Loucy (cell line): ENCODE measurements around the gene KCNK1.

Source experiments
- H2AFZ ChIP-seq: fragments of 200-600 bp; sonication (generic); 2 replicates; pipeline ENCODE4 v1.6.0; 2016; ENCODE audit warnings: antibody characterized with exemption, mild to moderate bottlenecking, low read length, moderate library complexity
- H3F3A ChIP-seq: fragments of 200-600 bp; 2 replicates; pipeline ENCODE4 v1.6.0; 2016; ENCODE audit warnings: antibody characterized with exemption, low read depth, mild to moderate bottlenecking
- H3K27me3 ChIP-seq: fragments of 200-600 bp; sonication (generic); 2 replicates; pipeline ENCODE4 v1.6.1; 2014; ENCODE audit warnings: low read length, mild to moderate bottlenecking; ENCODE audit not compliant: insufficient read depth, poor library complexity, severe bottlenecking
- H3K36me3 ChIP-seq: fragments of 200-600 bp; sonication (generic); 2 replicates; pipeline ENCODE4 v1.6.1; 2016; ENCODE audit warnings: low read length; ENCODE audit not compliant: insufficient read depth
- H3K4me1 ChIP-seq: fragments of 200-600 bp; sonication (generic); 2 replicates; pipeline ENCODE4 v1.5.1; 2014; ENCODE audit warnings: low read length, mild to moderate bottlenecking; ENCODE audit not compliant: insufficient read depth, poor library complexity, severe bottlenecking
- H3K4me2 ChIP-seq: fragments of 200-600 bp; sonication (generic); 2 replicates; pipeline ENCODE4 v1.6.0; 2014; ENCODE audit warnings: antibody characterized with exemption, low read length, low read depth, mild to moderate bottlenecking; ENCODE audit not compliant: poor library complexity, severe bottlenecking
- H3K4me3 ChIP-seq: fragments of 200-600 bp; sonication (generic); 2 replicates; pipeline ENCODE4 v1.5.1; 2014; ENCODE audit warnings: low read length, mild to moderate bottlenecking, mixed read lengths; ENCODE audit not compliant: poor library complexity, severe bottlenecking
- H3K79me2 ChIP-seq: fragments of 200-600 bp; sonication (generic); 2 replicates; pipeline ENCODE4 v1.6.1; 2014; ENCODE audit warnings: low read length; ENCODE audit not compliant: insufficient read depth
- H3K9ac ChIP-seq: fragments of 200-600 bp; sonication (generic); 2 replicates; pipeline ENCODE4 v1.6.0; 2014; ENCODE audit warnings: mild to moderate bottlenecking, low read depth, low read length, moderate library complexity; ENCODE audit not compliant: poor library complexity, severe bottlenecking
- H3K9me2 ChIP-seq: fragments of 200-600 bp; sonication (generic); replicated peaks from 2 replicates; pipeline ENCODE4 v1.6.1; 2016; ENCODE audit warnings: low read depth, low read length, mixed read lengths
- H3K9me3 ChIP-seq: fragments of 200-600 bp; sonication (generic); 2 replicates; pipeline ENCODE4 v1.6.1; 2014; ENCODE audit warnings: mild to moderate bottlenecking, antibody characterized with exemption, low read length, low read depth; ENCODE audit not compliant: insufficient read depth
- H4K20me1 ChIP-seq: fragments of 200-600 bp; sonication (generic); 2 replicates; pipeline ENCODE4 v1.6.0; 2014; ENCODE audit warnings: antibody characterized with exemption, low read length, mild to moderate bottlenecking; ENCODE audit not compliant: insufficient read depth, poor library complexity, severe bottlenecking
- EZH2phosphoT487 ChIP-seq: fragments of 200-600 bp; IDR thresholded peaks from 2 replicates; pipeline ENCODE4 v1.6.1; 2018; ENCODE audit warnings: antibody characterized with exemption, mild to moderate bottlenecking, moderate library complexity, borderline replicate concordance
- TF ChIP-seq, protein P1 (sequence below): fragments of 200-600 bp; sonication (generic); conservative IDR thresholded peaks from 2 replicates; pipeline ENCODE4 v1.5.1; 2014; ENCODE audit warnings: mild to moderate bottlenecking, antibody characterized with exemption, low read length

KCNK1 gene

DNA sequence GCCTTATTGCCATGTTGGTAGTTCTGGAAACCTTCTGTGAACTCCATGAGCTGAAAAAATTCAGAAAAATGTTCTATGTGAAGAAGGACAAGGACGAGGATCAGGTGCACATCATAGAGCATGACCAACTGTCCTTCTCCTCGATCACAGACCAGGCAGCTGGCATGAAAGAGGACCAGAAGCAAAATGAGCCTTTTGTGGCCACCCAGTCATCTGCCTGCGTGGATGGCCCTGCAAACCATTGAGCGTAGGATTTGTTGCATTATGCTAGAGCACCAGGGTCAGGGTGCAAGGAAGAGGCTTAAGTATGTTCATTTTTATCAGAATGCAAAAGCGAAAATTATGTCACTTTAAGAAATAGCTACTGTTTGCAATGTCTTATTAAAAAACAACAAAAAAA is 57.4 kb downstream of the KCNK1 start:
- Histone ChIP-seq H3K4me1 (no peaks in the 10 kb centered on the region), H3K27me3 (no peaks in the 10 kb centered on the region), H3K4me3 (no peak overlapping the region), H3K9me2 (no peaks in the 10 kb centered on the region), H3F3A (no peaks in the 10 kb centered on the region), H3K9me3 (no peaks in the 10 kb centered on the region), H3K9ac (no peak overlapping the region), H3K4me2 (no peak overlapping the region), H2AFZ (no peak overlapping the region), H3K79me2 (no peaks in the 10 kb centered on the region), H3K36me3 (no peaks in the 10 kb centered on the region), H4K20me1 (no peaks in the 10 kb centered on the region)
- TF ChIP-seq, protein P1, sequence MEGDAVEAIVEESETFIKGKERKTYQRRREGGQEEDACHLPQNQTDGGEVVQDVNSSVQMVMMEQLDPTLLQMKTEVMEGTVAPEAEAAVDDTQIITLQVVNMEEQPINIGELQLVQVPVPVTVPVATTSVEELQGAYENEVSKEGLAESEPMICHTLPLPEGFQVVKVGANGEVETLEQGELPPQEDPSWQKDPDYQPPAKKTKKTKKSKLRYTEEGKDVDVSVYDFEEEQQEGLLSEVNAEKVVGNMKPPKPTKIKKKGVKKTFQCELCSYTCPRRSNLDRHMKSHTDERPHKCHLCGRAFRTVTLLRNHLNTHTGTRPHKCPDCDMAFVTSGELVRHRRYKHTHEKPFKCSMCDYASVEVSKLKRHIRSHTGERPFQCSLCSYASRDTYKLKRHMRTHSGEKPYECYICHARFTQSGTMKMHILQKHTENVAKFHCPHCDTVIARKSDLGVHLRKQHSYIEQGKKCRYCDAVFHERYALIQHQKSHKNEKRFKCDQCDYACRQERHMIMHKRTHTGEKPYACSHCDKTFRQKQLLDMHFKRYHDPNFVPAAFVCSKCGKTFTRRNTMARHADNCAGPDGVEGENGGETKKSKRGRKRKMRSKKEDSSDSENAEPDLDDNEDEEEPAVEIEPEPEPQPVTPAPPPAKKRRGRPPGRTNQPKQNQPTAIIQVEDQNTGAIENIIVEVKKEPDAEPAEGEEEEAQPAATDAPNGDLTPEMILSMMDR: no peak
- no peak for TF ChIP-seq EZH2phosphoT487

DNA sequence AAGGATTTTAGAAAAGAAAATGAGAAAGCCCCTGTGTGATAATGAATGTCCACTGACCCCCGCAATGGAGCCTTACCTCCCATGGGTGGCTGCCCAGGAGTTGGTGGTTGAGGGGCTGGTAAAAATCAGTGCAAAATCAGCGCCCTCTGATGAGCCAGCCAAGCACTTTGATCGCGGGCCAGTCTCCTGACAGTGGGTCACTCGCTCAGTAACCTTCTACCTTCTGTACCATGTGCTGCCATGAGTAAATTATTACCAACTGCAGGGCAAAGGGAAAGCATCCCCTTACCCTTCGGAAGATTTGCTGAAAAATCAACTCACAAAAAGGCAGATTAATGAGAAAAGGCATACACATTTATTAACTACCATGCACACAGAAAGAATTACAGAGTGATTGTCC is 58.8 kb downstream of the KCNK1 start:
- no peaks in the 10 kb centered on the region for H3K36me3 ChIP-seq
- H3K79me2 ChIP-seq: no peaks in the 10 kb centered on the region
- no peak overlapping the region for H3K4me3 ChIP-seq
- H3K9me3 ChIP-seq: no peaks in the 10 kb centered on the region
- H3F3A ChIP-seq: no peaks in the 10 kb centered on the region
- H3K9me2 ChIP-seq: no peaks in the 10 kb centered on the region
- no peak overlapping the region for H3K9ac ChIP-seq
- no peaks in the 10 kb centered on the region for H4K20me1 ChIP-seq
- no peaks in the 10 kb centered on the region for H3K4me1 ChIP-seq
- H3K4me2 ChIP-seq: no peak overlapping the region
- no peak overlapping the region for H2AFZ ChIP-seq
- H3K27me3 ChIP-seq: no peaks in the 10 kb centered on the region
- TF ChIP-seq, protein P1: no peak
- no peak for TF ChIP-seq EZH2phosphoT487

DNA sequence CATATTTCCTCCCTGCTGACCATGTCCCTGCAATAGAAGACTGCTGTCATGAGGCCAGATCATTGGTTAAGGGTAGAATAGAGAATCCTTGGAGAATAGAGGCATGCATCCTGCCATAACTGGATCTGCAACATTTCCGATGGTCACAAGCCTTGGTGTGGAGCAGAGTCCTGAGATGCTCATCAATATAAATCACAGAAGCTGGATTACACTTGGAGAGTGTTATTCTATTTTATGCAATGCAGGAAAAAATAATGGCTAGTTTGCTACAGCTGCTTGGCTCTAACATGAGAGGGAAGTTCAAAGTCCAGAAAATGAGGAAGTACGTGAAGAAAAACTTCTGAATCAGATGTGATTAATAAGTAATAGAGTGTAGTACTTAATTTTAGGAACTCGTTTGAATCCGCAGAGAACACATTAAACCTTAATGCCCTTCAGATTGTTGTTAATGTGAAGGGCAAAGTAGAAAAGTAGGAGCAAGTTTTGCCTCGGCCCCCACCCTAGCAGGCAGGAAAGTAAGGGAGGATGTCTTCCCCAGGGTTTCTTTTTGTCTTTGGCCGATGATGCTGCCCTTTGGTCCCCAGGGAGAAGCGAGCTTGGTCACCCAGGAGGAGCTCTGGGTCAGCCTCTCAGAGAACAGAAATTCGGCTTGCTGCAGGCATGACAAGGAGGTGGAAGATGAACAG is 59.5 kb downstream of the KCNK1 start:
- H3K9me3 ChIP-seq: no peaks in the 10 kb centered on the region
- TF ChIP-seq, protein P1: no peak
- no peaks in the 10 kb centered on the region for H4K20me1 ChIP-seq
- H3K4me1 ChIP-seq: no peaks in the 10 kb centered on the region
- H3K4me2 ChIP-seq: no peak overlapping the region
- H3K79me2 ChIP-seq: no peaks in the 10 kb centered on the region
- H3K27me3 ChIP-seq: no peaks in the 10 kb centered on the region
- no peak overlapping the region for H3K4me3 ChIP-seq
- no peaks in the 10 kb centered on the region for H3K9me2 ChIP-seq
- no peaks in the 10 kb centered on the region for H3K36me3 ChIP-seq
- H3F3A ChIP-seq: no peaks in the 10 kb centered on the region
- no peak overlapping the region for H3K9ac ChIP-seq
- no peak overlapping the region for H2AFZ ChIP-seq
